GM12873 (cell line): ENCODE results near the gene KRT35.

Source experiments
- CTCF ChIP-seq: IDR thresholded peaks from 2 replicates; pipeline ENCODE4 v1.5.1; 2012; ENCODE audit warnings: low read depth, mild to moderate bottlenecking, moderate library complexity, low read length, control low read depth; ENCODE audit not compliant: insufficient read depth; ENCODE audit errors: missing control alignments

KRT35 gene

GRCh38 chr17:41518031-41518430 lies 37.1 kb upstream of the KRT35 start:
- TF ChIP-seq CTCF: no peak

GRCh38 chr17:41516830-41517283 lies 35.9 kb upstream of the KRT35 start:
- TF ChIP-seq CTCF: no peak

- TF ChIP-seq CTCF: no peak
Observed at GRCh38 chr17:41516147-41516829, 35.3 kb upstream of the KRT35 start.

- TF ChIP-seq CTCF: no peak
Observed at GRCh38 chr17:41513168-41513547, 32.2 kb upstream of the KRT35 start.

GRCh38 chr17:41512546-41513167 lies 31.7 kb upstream of the KRT35 start:
- TF ChIP-seq CTCF: no peak

GRCh38 chr17:41511716-41512115 lies 30.8 kb upstream of the KRT35 start:
- no peak for TF ChIP-seq CTCF

- no peak for TF ChIP-seq CTCF
Observed at GRCh38 chr17:41511116-41511515, 30.2 kb upstream of the KRT35 start.
